GM19324 (cell line): ENCODE measurements around the gene THUMPD1.
"Not testable (repeated sequence)": the region's sequence is repeated elsewhere in the genome, so short reads cannot be mapped to it uniquely, and the experiment has no call there.

ENCODE experiments used
- ATAC-seq: cut with Tn5 transposase; IDR thresholded peaks from one replicate; pipeline ENCODE4 v1.9.1; 2021; ENCODE audit warnings: mild to moderate bottlenecking, moderate library complexity; ENCODE audit not compliant: unreplicated experiment, low FRiP score

THUMPD1 gene

GRCh38 chr16:20750558-20750957, 8.9 kb upstream of the THUMPD1 start:
- no peak for ATAC-seq

- ATAC-seq = no peak
Measured at GRCh38 chr16:20749474-20749873, 7.9 kb upstream of the THUMPD1 start.

- no peak for ATAC-seq
Measured at GRCh38 chr16:20747030-20747816, 5.6 kb upstream of the THUMPD1 start.

- ATAC-seq = no peak
Measured at GRCh38 chr16:20746461-20746860, 4.8 kb upstream of the THUMPD1 start.

- ATAC-seq = no peak
Measured at GRCh38 chr16:20744922-20745440, 3.4 kb upstream of the THUMPD1 start.

- no peak for ATAC-seq
Measured at GRCh38 chr16:20743591-20743990, 2.0 kb upstream of the THUMPD1 start.

GRCh38 chr16:20740901-20741521, 607 bp downstream of the THUMPD1 start:
- ATAC-seq = peak; percentile 77

GRCh38 chr16:20740007-20740883, 1.4 kb downstream of the THUMPD1 start:
- no peak for ATAC-seq

- no peak for ATAC-seq
Measured at GRCh38 chr16:20735490-20735889, 6.1 kb downstream of the THUMPD1 start.

- ATAC-seq = no peak
Measured at GRCh38 chr16:20734782-20735181, 6.8 kb downstream of the THUMPD1 start.

GRCh38 chr16:20734056-20734455, 7.6 kb downstream of the THUMPD1 start:
- ATAC-seq = no peak

GRCh38 chr16:20729141-20729540, 12.5 kb downstream of the THUMPD1 start:
- ATAC-seq = no peak

GRCh38 chr16:20727181-20727580, 14.4 kb downstream of the THUMPD1 start:
- no peak for ATAC-seq

GRCh38 chr16:20726661-20727060, 15.0 kb downstream of the THUMPD1 start:
- no peak for ATAC-seq

GRCh38 chr16:20720251-20720650, 21.4 kb downstream of the THUMPD1 start:
- ATAC-seq = no peak

GRCh38 chr16:20717718-20718117, 23.9 kb downstream of the THUMPD1 start:
- not testable (repeated sequence) for ATAC-seq

GRCh38 chr16:20711277-20711911, 30.2 kb downstream of the THUMPD1 start:
- ATAC-seq = no peak

- not testable (repeated sequence) for ATAC-seq
Measured at GRCh38 chr16:20708129-20708528, 33.5 kb downstream of the THUMPD1 start.

GRCh38 chr16:20707461-20707860, 34.2 kb downstream of the THUMPD1 start:
- ATAC-seq = no peak

- not testable (repeated sequence) for ATAC-seq
Measured at GRCh38 chr16:20705972-20706371, 35.6 kb downstream of the THUMPD1 start.
